ENCODE results near the gene IL4I1.

IL4I1 gene

DNA sequence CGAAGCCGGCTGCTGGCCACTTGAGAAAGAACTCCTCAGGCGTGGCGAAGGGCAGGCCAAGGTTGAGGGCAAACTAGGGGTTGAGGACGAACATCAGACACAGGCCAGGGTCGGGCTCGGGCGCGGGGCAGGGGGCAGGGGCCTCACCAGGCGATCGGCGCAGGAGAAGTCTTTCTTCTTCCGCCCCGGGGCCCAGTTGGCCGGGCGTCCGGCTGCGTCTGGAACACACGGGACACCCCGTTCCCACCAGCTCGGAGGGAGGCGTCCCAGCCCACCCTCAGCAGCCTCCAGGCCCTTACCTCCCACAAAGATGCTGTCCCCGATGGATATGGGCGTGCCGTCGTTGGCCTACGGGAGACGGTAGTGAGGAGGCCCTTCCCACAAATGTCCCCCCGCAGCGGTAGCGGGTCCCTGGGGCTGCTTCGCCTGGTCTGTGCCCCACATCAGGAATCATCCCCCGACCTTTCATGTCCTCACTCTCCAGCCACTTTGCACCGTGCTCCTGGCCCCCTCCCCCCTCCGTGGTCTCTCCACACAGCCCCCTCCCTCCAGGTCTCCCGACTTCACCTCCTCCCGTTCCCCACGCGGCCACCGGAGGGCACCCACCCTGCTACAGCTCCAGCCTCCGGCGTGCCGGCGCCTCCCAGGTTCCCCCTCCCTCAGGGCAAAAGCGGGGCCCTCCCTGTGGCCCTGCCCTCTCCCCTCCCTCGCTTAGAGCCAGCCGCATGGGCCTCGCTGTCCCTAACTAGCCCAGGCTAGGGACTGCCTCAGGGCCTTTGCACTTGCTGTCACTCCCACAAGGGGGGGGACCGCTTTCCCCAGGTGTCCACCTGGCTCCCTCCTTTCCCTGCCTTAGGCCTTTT lies 34.1 kb downstream of the IL4I1 start:
- Histone ChIP-seq H3K4me3 (ENCODE audit: insufficient read depth, low read depth, low read length) (no peak overlapping the region), H3K27me3 (ENCODE audit: control insufficient read depth, insufficient read depth, low read length, poor library complexity, severe bottlenecking) (no peaks in the 10 kb centered on the region), H3K27ac (ENCODE audit: insufficient read depth, low read depth, low read length, poor library complexity, severe bottlenecking) (no peak overlapping the region), H3K36me3 (ENCODE audit: control insufficient read depth, insufficient read depth, low read length) (peaks cover 54% of the 10 kb centered on the region), H3K9me3 (ENCODE audit: control insufficient read depth, low read length) (no peaks in the 10 kb centered on the region), H3K4me1 (ENCODE audit: control insufficient read depth, insufficient read depth, low read length) (peaks cover 7% of the 10 kb centered on the region)
- 80 to 83% methylated on average over 49 of the region's 49 CpGs for WGBS, 2 experiments

DNA sequence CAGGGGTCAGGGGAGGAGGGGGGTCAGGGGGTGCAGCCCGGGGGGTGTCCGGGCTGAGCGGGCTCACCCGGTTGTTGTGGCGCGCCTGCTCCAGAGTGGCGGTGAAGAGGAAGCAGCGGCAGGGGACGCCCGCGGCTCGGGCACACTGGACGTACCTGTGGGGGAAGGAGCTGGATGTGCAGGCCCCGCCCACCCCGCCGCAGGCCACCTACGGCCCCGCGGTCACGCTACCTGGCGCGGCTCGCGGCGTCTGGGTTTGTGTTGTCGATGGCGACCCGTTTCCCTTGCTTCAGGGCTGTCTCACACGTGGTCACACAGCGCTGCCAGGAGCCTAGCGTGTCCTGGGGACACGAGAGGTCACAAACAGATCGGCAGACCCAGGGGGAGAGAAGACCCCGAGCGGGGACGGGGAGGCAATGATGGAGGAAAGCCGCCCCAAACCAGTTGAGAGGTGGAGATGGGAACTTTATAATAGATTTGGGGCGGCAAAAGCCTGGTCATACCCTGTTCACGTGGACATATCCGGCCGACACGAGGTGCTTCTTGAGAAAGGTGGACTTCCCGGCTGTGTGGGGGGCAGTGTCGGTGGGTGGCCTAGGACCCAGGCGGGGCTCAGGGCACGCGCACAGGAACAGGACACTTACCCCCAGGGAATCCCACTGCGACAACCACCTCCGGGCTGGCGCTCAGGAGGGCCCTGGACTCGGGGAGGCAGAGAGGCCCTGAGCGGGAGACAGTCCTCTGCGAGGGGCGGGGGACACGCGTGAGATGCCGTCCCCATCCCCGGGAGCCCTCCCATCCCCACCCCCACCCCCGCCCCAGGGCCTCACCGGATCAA lies 34.9 kb downstream of the IL4I1 start:
- peaks cover 62% of the 10 kb centered on the region for H3K36me3 ChIP-seq (ENCODE audit: control insufficient read depth, insufficient read depth, low read length)
- whole genome bisulfite sequencing, 2 experiments = 93 to 94% methylated on average over 59 to 60 of the region's 60 CpGs
- no peak overlapping the region for H3K27ac ChIP-seq (ENCODE audit: insufficient read depth, low read depth, low read length, poor library complexity, severe bottlenecking)
- no peaks in the 10 kb centered on the region for H3K27me3 ChIP-seq (ENCODE audit: control insufficient read depth, insufficient read depth, low read length, poor library complexity, severe bottlenecking)
- H3K4me3 ChIP-seq (ENCODE audit: insufficient read depth, low read depth, low read length) = no peak overlapping the region
- H3K9me3 ChIP-seq (ENCODE audit: control insufficient read depth, low read length) = no peaks in the 10 kb centered on the region
- H3K4me1 ChIP-seq (ENCODE audit: control insufficient read depth, insufficient read depth, low read length) = peaks cover 7% of the 10 kb centered on the region

DNA sequence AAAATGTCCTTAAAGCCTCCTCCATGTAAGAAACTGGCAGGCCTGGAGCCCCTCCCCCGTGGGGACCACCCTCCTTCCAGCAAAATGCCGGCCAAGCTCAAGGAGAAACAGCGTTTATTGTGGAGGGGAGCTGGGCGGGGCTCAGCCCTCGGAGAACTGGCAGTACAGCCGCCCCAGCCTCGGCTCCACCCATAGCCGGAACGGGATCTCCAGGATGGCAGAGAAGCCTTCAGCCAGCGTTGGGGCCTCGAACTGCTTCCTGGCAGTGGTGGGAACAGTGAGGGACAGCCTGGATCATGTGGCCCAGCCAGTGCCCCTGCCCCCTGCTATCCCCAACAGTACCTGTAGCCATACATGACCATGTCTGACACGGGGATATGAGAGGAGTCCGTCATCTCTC lies 35.6 kb downstream of the IL4I1 start:
- Histone ChIP-seq H3K4me1 (ENCODE audit: control insufficient read depth, insufficient read depth, low read length) (peaks cover 5% of the 10 kb centered on the region), H3K27ac (ENCODE audit: insufficient read depth, low read depth, low read length, poor library complexity, severe bottlenecking) (no peak overlapping the region), H3K36me3 (ENCODE audit: control insufficient read depth, insufficient read depth, low read length) (peaks cover 69% of the 10 kb centered on the region)

DNA sequence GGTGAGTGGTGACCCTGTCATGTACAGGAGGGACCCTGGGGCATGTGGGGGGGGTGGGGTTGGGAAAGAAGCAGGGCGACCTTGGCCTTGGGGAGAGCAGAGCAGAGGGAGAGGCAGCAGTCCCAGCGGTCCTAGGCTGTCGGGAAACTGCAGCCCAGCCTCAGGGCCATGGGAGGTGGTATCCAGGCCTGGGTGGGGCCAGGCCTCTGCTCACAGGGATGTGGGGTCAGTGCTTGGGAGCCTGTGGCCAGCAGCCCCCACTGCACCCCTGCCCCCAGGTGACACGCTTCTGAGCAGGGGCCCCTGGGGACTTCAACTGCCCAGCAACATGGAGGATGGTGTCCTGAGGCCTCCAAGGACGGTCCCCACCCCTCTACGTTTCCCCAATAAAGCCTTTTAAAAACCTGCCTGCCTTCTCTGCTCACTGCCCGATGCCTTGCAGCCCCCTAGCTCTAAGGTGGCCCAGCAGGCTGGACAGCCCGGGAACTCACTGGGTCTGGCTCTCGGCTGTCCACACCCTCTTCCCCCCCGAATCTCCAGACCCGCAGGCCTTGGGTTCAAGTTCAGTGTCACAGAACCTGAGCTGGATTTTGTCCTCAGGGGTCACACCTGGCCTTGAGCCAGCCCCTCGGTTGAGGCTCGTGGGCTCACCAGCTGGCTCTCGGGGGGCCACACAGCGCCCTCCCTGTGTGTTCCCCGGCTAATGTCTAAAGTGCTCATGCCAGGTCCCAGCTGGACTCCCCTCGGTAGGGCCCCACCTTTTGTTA lies 36.2 kb downstream of the IL4I1 start:
- H3K36me3 ChIP-seq (ENCODE audit: control insufficient read depth, insufficient read depth, low read length) = peaks cover 74% of the 10 kb centered on the region
- 91 to 92% methylated on average over 17 of the region's 17 CpGs for WGBS, 2 experiments
- H3K27ac ChIP-seq (ENCODE audit: insufficient read depth, low read depth, low read length, poor library complexity, severe bottlenecking) = no peak overlapping the region

More for the DNA sequence above, 35.6 kb downstream of the IL4I1 start:
- Histone ChIP-seq H3K4me3 (ENCODE audit: insufficient read depth, low read depth, low read length) (no peak overlapping the region), H3K9me3 (ENCODE audit: control insufficient read depth, low read length) (no peaks in the 10 kb centered on the region), H3K27me3 (ENCODE audit: control insufficient read depth, insufficient read depth, low read length, poor library complexity, severe bottlenecking) (no peaks in the 10 kb centered on the region)
- WGBS, 2 experiments = 73 to 76% methylated on average over 13 of the region's 13 CpGs

DNA sequence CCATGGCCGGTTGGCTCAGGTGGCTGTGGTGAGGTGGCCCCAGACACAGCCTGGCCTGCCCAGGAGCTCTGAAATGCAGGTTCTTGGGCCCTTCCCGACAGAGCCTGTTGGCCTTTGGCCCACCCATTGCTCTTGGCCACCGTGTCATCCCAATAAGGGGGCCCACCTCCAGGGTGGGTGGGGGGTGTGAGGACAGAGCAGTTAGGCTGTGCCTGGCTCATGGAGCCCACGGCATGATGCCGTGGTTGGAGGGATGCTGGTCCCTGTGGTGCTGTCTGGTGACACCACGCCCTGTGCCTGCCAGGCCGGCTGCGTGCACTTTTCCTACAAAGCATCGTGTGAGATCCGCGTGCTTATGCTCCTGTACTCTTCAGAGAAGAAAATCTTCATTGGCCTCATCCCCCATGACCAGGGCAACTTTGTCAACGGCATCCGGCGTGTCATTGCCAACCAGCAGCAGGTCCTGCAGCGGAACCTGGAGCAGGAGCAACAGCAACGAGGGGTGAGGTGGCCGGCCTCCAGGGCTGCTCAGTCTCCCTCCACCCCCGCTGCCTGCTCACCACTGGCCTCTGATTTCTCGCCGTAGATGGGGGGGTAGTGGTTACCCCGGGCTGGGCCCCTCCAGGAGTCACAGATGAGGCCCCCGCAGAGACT lies 36.9 kb downstream of the IL4I1 start:
- WGBS, 2 experiments = 95 to 96% methylated on average over 22 of the region's 22 CpGs
- Histone ChIP-seq H3K4me1 (ENCODE audit: control insufficient read depth, insufficient read depth, low read length) (no peaks in the 10 kb centered on the region), H3K4me3 (ENCODE audit: insufficient read depth, low read depth, low read length) (no peak overlapping the region), H3K36me3 (ENCODE audit: control insufficient read depth, insufficient read depth, low read length) (peaks cover 78% of the 10 kb centered on the region), H3K9me3 (ENCODE audit: control insufficient read depth, low read length) (no peaks in the 10 kb centered on the region), H3K27me3 (ENCODE audit: control insufficient read depth, insufficient read depth, low read length, poor library complexity, severe bottlenecking) (no peaks in the 10 kb centered on the region), H3K27ac (ENCODE audit: insufficient read depth, low read depth, low read length, poor library complexity, severe bottlenecking) (no peak overlapping the region)

More for the DNA sequence above, 36.2 kb downstream of the IL4I1 start:
- Histone ChIP-seq H3K4me1 (ENCODE audit: control insufficient read depth, insufficient read depth, low read length) (no peaks in the 10 kb centered on the region), H3K9me3 (ENCODE audit: control insufficient read depth, low read length) (no peaks in the 10 kb centered on the region), H3K27me3 (ENCODE audit: control insufficient read depth, insufficient read depth, low read length, poor library complexity, severe bottlenecking) (no peaks in the 10 kb centered on the region), H3K4me3 (ENCODE audit: insufficient read depth, low read depth, low read length) (no peak overlapping the region)

DNA sequence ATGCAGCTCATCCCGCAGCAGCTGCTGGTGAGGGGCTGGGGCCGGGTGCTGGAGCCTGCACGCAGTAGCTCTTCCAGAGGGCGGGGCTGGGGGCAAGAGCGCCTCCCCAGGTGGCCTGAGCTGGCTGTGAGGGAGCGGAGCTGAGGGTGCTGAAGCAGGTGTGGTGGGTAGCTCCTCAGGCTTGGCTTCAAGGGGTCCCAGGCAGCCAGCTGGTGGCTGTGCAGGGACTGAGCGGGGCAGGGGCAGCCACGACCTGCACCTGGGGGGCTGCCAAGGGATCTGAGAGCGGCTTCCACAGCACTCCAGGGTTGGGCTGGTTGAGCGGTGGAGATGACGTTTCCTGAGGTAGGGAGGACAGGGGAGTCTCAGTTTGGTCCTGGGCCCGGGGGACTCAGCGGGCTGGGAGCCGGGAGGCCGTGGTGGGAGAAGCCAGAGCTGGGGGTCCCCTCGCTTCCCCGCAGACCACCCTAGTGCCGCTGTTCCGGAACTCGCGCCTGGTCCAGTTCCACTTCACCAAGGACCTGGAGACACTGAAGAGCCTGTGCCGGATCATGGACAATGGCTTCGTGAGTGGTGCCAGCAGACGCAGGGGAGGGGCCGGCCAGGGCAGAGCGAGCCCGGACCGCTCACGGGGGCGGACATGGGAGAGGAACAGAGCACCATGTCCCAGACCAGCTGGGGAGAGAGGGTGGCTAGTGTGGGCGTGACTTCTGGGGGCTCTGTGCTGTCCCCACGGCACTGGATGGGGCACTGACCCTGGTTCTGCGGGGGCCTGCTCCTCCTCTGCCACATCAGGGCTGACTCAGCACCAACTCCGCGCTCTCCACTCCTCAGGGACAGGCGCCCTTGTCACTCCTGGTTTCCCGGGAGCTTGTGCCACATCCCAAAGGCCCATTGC lies 38.4 kb downstream of the IL4I1 start:
- Histone ChIP-seq H3K4me3 (ENCODE audit: insufficient read depth, low read depth, low read length) (no peak overlapping the region), H3K27ac (ENCODE audit: insufficient read depth, low read depth, low read length, poor library complexity, severe bottlenecking) (peak overlapping the region; percentile 8), H3K4me1 (ENCODE audit: control insufficient read depth, insufficient read depth, low read length) (peaks cover 8% of the 10 kb centered on the region), H3K27me3 (ENCODE audit: control insufficient read depth, insufficient read depth, low read length, poor library complexity, severe bottlenecking) (no peaks in the 10 kb centered on the region), H3K36me3 (ENCODE audit: control insufficient read depth, insufficient read depth, low read length) (peaks cover 66% of the 10 kb centered on the region), H3K9me3 (ENCODE audit: control insufficient read depth, low read length) (no peaks in the 10 kb centered on the region)
- WGBS, 2 experiments = 95% methylated on average over 37 of the region's 37 CpGs

DNA sequence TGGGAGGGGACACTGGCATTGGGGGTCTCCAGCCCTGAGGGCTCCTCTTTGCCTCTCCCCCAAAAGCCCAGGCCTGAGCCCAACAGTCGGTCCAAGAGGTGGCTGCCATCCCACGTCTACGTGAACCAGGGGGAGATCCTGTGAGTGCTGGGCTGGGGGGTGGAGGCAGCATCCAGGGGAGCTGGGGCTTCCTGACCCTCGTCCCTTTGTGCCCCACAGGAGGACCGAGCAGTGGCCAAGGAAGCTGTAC lies 38.9 kb downstream of the IL4I1 start:
- H3K36me3 ChIP-seq (ENCODE audit: control insufficient read depth, insufficient read depth, low read length) = peaks cover 62% of the 10 kb centered on the region
- H3K27me3 ChIP-seq (ENCODE audit: control insufficient read depth, insufficient read depth, low read length, poor library complexity, severe bottlenecking) = no peaks in the 10 kb centered on the region
- H3K9me3 ChIP-seq (ENCODE audit: control insufficient read depth, low read length) = no peaks in the 10 kb centered on the region
- H3K4me3 ChIP-seq (ENCODE audit: insufficient read depth, low read depth, low read length) = no peak overlapping the region
- H3K4me1 ChIP-seq (ENCODE audit: control insufficient read depth, insufficient read depth, low read length) = peaks cover 13% of the 10 kb centered on the region
- 92 to 94% methylated on average over 5 of the region's 5 CpGs for WGBS, 2 experiments
- H3K27ac ChIP-seq (ENCODE audit: insufficient read depth, low read depth, low read length, poor library complexity, severe bottlenecking) = peak overlapping the region; percentile 8

DNA sequence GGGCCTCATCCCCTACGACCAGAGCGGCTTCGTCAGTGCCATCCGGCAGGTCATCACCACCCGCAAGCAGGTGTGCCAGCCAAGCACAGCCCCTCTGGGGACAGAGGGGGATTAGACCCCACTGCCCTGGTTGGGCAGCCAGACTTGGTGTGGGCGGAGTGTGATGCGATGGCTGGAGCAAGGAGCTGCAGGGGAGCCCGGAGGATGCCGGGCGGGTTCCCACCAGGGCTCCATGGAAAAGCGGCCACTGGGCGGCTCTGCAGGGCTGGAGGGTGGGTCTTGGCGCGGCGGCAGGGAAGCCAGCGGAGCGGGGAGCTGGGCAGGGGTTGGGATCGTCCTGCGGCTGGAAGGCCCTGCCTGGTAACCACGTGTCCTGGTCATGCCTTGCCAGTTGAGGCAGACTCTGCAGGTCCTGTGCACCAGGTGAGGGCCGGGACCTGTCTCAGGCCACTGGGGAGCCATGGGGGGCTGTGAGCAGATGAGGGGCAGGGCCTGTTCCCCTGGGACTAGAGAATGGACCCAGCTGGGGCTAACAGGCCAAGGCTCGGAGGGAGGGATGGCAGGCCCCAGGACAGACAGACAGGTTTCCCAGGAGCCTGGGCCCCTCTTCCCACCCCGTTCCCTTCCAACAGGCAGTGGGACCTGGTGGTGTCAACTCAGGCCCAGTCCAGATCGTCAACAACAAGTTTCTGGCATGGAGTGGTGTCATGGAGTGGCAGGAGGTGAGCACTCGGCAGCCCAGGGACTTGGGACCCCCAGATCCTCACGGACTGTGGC lies 39.4 kb downstream of the IL4I1 start:
- H3K4me1 ChIP-seq (ENCODE audit: control insufficient read depth, insufficient read depth, low read length) = peaks cover 19% of the 10 kb centered on the region
- 95% methylated on average over 26 of the region's 26 CpGs for WGBS, 2 experiments
- H3K36me3 ChIP-seq (ENCODE audit: control insufficient read depth, insufficient read depth, low read length) = peaks cover 62% of the 10 kb centered on the region
- H3K4me3 ChIP-seq (ENCODE audit: insufficient read depth, low read depth, low read length) = no peak overlapping the region
- H3K27ac ChIP-seq (ENCODE audit: insufficient read depth, low read depth, low read length, poor library complexity, severe bottlenecking) = no peak overlapping the region
- H3K27me3 ChIP-seq (ENCODE audit: control insufficient read depth, insufficient read depth, low read length, poor library complexity, severe bottlenecking) = no peaks in the 10 kb centered on the region
- H3K9me3 ChIP-seq (ENCODE audit: control insufficient read depth, low read length) = no peaks in the 10 kb centered on the region
